ENCODE data around the gene FBN2. TPM values are rescaled to one million over a fixed set of nuclear protein-coding genes. Genes with fewer than 3 reads are reported as not detected.

FBN2 gene
- total RNA-seq, 1 donor from 2014 or later = 6.6 TPM

GRCh38 chr5:128432913-128433440, 105.1 kb downstream of the FBN2 start:
- DNase-seq (ENCODE audit: low spot score, unreplicated experiment) = no peak
- Mint-ChIP-seq H3K27ac (no peak overlapping the region), H3K9me3 (ENCODE audit: low read depth) (no peaks in the 10 kb centered on the region), H3K4me3 (ENCODE audit: low read depth) (no peak overlapping the region), H3K27me3 (no peaks in the 10 kb centered on the region), H3K4me1 (ENCODE audit: low read depth) (no peaks in the 10 kb centered on the region), H3K36me3 (ENCODE audit: insufficient read depth) (no peaks in the 10 kb centered on the region)
- no peak for TF ChIP-seq CTCF (IDR thresholded peaks at IDR 0.05; ENCODE audit: unreplicated experiment)

GRCh38 chr5:128427921-128428320, 110.1 kb downstream of the FBN2 start:
- TF ChIP-seq CTCF (IDR thresholded peaks at IDR 0.05; ENCODE audit: unreplicated experiment) = no peak
- Mint-ChIP-seq H3K27me3 (no peaks in the 10 kb centered on the region), H3K27ac (no peak overlapping the region), H3K4me1 (ENCODE audit: low read depth) (peaks cover 7% of the 10 kb centered on the region), H3K4me3 (ENCODE audit: low read depth) (no peak overlapping the region), H3K9me3 (ENCODE audit: low read depth) (no peaks in the 10 kb centered on the region), H3K36me3 (ENCODE audit: insufficient read depth) (no peaks in the 10 kb centered on the region)
- no peak for DNase-seq (ENCODE audit: low spot score, unreplicated experiment)

GRCh38 chr5:128426090-128426534, 111.9 kb downstream of the FBN2 start:
- no peaks in the 10 kb centered on the region for H3K27me3 Mint-ChIP-seq
- no peaks in the 10 kb centered on the region for H3K36me3 Mint-ChIP-seq (ENCODE audit: insufficient read depth)
- no peak for DNase-seq (ENCODE audit: low spot score, unreplicated experiment)
- H3K9me3 Mint-ChIP-seq (ENCODE audit: low read depth) = no peaks in the 10 kb centered on the region
- H3K27ac Mint-ChIP-seq = no peak overlapping the region
- no peak overlapping the region for H3K4me3 Mint-ChIP-seq (ENCODE audit: low read depth)
- no peak for TF ChIP-seq CTCF (IDR thresholded peaks at IDR 0.05; ENCODE audit: unreplicated experiment)
- peaks cover 7% of the 10 kb centered on the region for H3K4me1 Mint-ChIP-seq (ENCODE audit: low read depth)

GRCh38 chr5:128424646-128425045, 113.4 kb downstream of the FBN2 start:
- Mint-ChIP-seq H3K4me1 (ENCODE audit: low read depth) (peaks cover 7% of the 10 kb centered on the region), H3K9me3 (ENCODE audit: low read depth) (no peaks in the 10 kb centered on the region), H3K4me3 (ENCODE audit: low read depth) (no peak overlapping the region), H3K27me3 (no peaks in the 10 kb centered on the region), H3K36me3 (ENCODE audit: insufficient read depth) (no peaks in the 10 kb centered on the region), H3K27ac (no peak overlapping the region)
- no peak for DNase-seq (ENCODE audit: low spot score, unreplicated experiment)
- no peak for TF ChIP-seq CTCF (IDR thresholded peaks at IDR 0.05; ENCODE audit: unreplicated experiment)

GRCh38 chr5:128422612-128423011, 115.4 kb downstream of the FBN2 start:
- Mint-ChIP-seq H3K27me3 (no peaks in the 10 kb centered on the region), H3K27ac (no peak overlapping the region), H3K9me3 (ENCODE audit: low read depth) (no peaks in the 10 kb centered on the region), H3K4me3 (ENCODE audit: low read depth) (no peak overlapping the region), H3K4me1 (ENCODE audit: low read depth) (peaks cover 7% of the 10 kb centered on the region), H3K36me3 (ENCODE audit: insufficient read depth) (no peaks in the 10 kb centered on the region)
- no peak for DNase-seq (ENCODE audit: low spot score, unreplicated experiment)
- no peak for TF ChIP-seq CTCF (IDR thresholded peaks at IDR 0.05; ENCODE audit: unreplicated experiment)
